GM12874 (cell line): ENCODE results near the gene ACOD1.

Experiments
- TF ChIP-seq, protein P1 (sequence below): IDR thresholded peaks from 2 replicates; pipeline ENCODE4 v1.5.1; 2011; ENCODE audit warnings: low read depth, mild to moderate bottlenecking, control low read depth, low read length, moderate library complexity; ENCODE audit not compliant: insufficient read depth

Gene ACOD1

DNA sequence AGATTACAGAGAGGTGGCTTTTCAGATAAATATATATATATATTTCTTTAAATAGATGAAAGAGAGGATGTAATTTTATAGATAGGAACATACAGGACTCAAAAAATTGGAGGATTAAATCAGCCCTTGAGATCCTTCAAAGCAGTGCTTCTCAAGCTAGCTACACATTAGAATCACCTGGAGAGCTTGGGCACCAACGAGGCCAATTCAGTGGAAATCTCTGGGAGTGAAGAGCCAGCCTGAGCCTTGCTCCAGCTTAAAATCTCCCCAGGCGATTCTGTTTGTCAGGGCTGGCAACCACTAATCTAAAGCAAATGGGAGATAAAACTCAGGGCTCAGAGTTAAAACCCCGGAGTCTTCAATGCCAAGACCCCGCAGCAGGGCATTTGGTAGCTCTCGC, 28.6 kb downstream of the ACOD1 start:
- TF ChIP-seq, protein P1, sequence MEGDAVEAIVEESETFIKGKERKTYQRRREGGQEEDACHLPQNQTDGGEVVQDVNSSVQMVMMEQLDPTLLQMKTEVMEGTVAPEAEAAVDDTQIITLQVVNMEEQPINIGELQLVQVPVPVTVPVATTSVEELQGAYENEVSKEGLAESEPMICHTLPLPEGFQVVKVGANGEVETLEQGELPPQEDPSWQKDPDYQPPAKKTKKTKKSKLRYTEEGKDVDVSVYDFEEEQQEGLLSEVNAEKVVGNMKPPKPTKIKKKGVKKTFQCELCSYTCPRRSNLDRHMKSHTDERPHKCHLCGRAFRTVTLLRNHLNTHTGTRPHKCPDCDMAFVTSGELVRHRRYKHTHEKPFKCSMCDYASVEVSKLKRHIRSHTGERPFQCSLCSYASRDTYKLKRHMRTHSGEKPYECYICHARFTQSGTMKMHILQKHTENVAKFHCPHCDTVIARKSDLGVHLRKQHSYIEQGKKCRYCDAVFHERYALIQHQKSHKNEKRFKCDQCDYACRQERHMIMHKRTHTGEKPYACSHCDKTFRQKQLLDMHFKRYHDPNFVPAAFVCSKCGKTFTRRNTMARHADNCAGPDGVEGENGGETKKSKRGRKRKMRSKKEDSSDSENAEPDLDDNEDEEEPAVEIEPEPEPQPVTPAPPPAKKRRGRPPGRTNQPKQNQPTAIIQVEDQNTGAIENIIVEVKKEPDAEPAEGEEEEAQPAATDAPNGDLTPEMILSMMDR = no peak

DNA sequence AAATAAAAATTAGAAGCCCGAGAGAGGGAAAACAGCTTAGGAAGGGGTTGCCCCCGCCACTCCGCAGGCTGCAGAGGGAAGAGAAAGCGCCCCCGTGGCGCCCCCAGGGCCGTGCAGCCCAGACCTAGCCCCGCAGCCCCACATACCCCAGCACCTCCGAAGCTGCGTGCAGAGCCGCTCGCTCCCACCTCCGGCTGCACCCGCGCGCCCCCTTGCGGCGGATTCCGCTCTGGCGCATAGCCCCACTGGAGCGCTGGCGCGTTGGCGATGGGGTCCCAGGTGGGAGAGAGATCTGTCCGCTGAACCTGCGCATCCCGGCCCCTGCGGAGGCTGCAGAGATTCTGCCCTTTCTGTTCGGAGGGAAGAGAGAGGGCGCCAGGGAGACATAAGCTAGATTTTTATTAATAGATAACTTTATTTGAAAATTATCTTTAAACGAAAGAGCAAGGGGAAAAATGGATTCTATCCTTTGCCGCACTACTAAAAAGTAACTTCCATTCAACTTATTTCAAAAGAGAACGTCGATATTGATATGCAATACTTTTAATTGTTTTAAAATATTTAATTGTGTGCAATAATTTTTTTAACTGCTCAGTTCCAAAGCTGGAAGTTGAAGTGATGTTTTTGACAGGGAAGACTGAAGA, 31.9 kb downstream of the ACOD1 start:
- TF ChIP-seq, protein P1 = peak; percentile 100

DNA sequence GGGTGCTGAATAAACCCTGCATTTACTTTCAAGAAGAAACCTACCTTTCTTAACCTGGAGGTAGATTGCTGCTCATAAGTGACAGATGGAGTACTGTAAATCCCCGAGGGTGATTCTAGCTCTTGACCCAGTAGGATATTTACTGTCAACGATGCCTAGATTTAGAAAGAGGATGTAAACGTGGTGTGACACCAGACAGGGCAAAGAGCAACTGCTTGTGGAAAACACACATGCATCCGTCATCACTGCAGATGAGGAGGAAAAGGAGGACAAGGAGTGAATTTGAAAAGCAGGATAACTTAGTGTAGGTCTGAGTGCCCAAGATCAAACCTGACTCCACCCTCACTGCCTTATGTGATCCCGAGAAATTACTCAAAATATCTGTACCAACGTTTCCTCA, 33.8 kb downstream of the ACOD1 start:
- TF ChIP-seq, protein P1 = no peak

DNA sequence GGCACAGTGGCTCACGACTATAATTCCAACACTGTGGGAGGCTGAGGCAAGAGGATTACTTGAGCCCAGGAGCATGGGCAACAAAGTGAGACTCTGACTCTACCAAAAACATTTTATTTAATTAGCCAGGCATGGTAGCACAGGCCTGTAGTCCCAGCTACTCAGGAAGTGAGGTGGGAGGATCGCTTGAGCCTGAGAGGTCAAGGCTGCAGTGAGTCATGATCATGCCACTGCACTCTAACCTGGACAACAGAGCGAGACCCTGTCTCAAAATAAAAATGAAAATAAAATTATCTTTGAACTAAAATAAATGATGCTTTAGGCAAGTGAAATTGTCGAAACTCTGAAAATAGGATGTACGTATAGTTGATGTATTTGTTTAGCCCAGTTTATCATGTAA, 35.4 kb downstream of the ACOD1 start:
- TF ChIP-seq, protein P1 = no peak

DNA sequence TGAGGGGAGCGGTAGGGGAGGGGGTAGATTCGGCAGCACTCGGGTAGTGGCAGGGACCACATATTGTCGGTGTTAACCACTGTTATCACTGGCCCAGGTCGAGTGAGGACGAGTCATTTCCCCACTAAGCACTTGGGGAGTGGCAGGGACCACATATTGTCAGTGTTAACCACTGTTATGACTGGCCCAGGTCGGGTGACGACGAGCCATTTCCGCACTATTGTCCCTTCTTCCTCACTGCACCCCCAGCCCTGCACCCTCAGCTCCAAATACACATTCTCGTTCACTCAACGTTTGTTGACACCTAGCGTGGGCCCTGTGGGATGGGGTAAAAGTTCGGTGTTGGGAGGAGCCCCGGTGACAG, 43.1 kb downstream of the ACOD1 start:
- TF ChIP-seq, protein P1 = no peak

DNA sequence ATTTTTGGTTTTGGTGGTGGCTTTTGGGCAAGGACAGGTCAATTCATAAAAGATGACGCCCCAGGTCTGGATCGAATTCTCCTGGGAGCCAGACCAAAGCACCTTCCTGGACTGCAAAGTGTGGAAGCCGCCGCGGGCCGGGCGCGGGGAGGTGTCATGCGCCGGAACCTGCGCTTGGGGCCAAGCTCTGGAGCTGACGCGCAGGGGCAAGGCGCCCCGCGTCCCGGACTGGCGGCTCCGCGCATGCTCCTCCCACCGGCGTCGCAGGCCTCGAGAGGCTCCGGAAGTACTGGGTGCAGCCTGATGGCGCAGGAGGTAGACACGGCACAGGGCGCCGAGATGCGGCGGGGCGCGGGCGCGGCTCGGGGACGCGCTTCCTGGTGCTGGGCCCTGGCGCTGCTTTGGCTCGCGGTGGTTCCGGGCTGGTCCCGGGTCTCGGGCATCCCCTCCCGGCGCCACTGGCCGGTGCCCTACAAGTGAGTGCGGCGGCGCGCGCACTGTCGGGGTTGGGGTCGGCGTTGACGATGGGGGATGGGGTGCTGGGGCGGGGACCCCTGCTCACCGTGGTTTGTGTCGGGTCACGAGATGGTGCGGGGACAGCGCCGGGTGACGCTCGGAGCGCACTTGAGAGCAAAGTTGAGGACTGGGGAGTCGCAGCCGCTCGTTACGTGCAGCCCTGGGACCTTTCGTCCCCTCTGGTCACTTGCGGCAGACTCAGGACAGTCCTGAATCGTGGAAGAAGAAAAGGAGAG, 43.7 kb downstream of the ACOD1 start, which contains the start of gene CLN5:
TSS of gene CLN5 (plus strand) at position 286 of the 752 bp plus-strand sequence. CDS start at position 304, 18 bp downstream.
- TF ChIP-seq, protein P1 = no peak

DNA sequence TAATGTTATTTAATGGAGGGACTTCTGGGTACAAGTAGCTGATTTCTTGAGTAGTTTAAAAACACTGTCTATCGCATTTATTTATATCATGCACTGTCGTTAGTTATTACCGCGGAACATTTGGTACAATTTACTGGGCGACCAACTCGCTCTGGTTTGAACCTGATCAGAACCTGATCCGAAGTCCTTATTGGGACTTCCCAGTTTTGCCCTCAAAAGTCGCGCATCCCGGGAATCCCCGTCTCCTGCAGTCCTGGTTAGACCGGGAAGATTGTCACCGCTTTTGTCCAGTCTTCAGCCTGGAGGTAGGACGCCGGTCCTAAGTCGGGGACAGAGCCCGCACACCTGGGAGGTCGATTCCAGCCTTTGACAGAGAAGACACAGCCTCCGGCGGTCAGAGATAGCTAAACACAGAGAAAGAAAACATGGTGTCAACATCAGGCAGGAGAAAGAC, 44.3 kb downstream of the ACOD1 start:
- TF ChIP-seq, protein P1 = no peak
